ENCODE data around the gene RETREG1.

GRCh38 chr5:16454686-16455085 lies 162.1 kb downstream of the RETREG1 start:
- TF ChIP-seq EZH2 (IDR thresholded peaks at IDR 0.05) (no peak), POLR2AphosphoS5 (IDR thresholded peaks at IDR 0.05; ENCODE audit: borderline replicate concordance, low read depth, low read length) (no peak)
